SH-SY5Y (cell line): ENCODE measurements around the gene TEP1.

Source experiments
- GATA2 ChIP-seq: IDR thresholded peaks from 2 replicates; pipeline ENCODE4 v1.6.1; 2011; ENCODE audit warnings: mild to moderate bottlenecking, low read depth, low read length
- GATA3 ChIP-seq: IDR thresholded peaks from 2 replicates; pipeline ENCODE4 v1.6.1; 2011; ENCODE audit warnings: low read depth, mild to moderate bottlenecking, low read length, moderate library complexity

GRCh38 chr14:20332431-20332787 lies 80.9 kb downstream of the TEP1 start:
- no peak for TF ChIP-seq GATA2
- TF ChIP-seq GATA3, result no peak
